BLaER1 treated with 17β-estradiol and CSF1 and Interleukin-3, amounts not matched to agents 10 nM and 100 nM (cell line): ENCODE data around the gene GABBR2.
A peak's percentile ranks its signal among the peaks of the same experiment; 100 is the strongest.

ENCODE experiments used
- H3K27ac ChIP-seq, 11 experiments: shearing (Covaris generic); formaldehyde crosslinking; 2 replicates each; pipeline ENCODE4 v1.8.1; 2022
- H3K27me3 ChIP-seq, 11 experiments: shearing (Covaris generic); formaldehyde crosslinking; 2 replicates each; pipeline ENCODE4 v1.8.1; 2022
- H3K36me3 ChIP-seq, 11 experiments: shearing (Covaris generic); formaldehyde crosslinking; 2 replicates each; pipeline ENCODE4 v1.8.1; 2022
- H3K4me1 ChIP-seq, 10 experiments: shearing (Covaris generic); formaldehyde crosslinking; 2 replicates each; pipeline ENCODE4 v1.8.1; 2022
- H3K4me2 ChIP-seq, 11 experiments: shearing (Covaris generic); formaldehyde crosslinking; 2 replicates each; pipeline ENCODE4 v1.8.1; 2022
- H3K4me3 ChIP-seq, 10 experiments: shearing (Covaris generic); formaldehyde crosslinking; 2 replicates each; pipeline ENCODE4 v1.8.1; 2022
- H3K9ac ChIP-seq, 11 experiments: shearing (Covaris generic); formaldehyde crosslinking; 2 replicates each; pipeline ENCODE4 v1.8.1; 2022
- H3K9me3 ChIP-seq, 11 experiments: shearing (Covaris generic); formaldehyde crosslinking; replicated peaks in 1 of 11; 2 replicates each; pipeline ENCODE4 v1.8.1; 2022
- H4K20me1 ChIP-seq, 11 experiments: shearing (Covaris generic); formaldehyde crosslinking; 2 replicates each; pipeline ENCODE4 v1.8.1; 2022
- Cebpa-rat ChIP-seq, 11 experiments: shearing (Covaris generic); IDR thresholded peaks; 2 replicates each; pipeline ENCODE4 v1.8.1; 2022

GABBR2 gene

GRCh38 chr9:98391867-98392266, 316.9 kb downstream of the GABBR2 start:
- Histone ChIP-seq H3K4me3 (0 out of 20 replicates have a peak overlapping the region, but pooled peaks of 1 of the 10 experiments have one; percentile 23), H3K4me1 (peaks cover 11 to 19% (median 12%) of the 10 kb centered on the region in 10 experiments), H3K36me3 (no peaks in the 10 kb centered on the region), H3K9ac (peak overlapping the region in 8 of 11 experiments; percentile 13 to 52 (median 44); a peak in 10 of 22 replicates), H4K20me1 (no peaks in the 10 kb centered on the region), H3K4me2 (peak overlapping the region; percentile 55 to 76 (median 69)), H3K27ac (peak overlapping the region; percentile 41 to 74 (median 68); a peak in 20 of 22 replicates), H3K27me3 (no peaks in the 10 kb centered on the region), H3K9me3 (peaks cover 8 to 17% (median 12%) of the 10 kb centered on the region in 11 experiments; a peak in 20 of 22 replicates)
- TF ChIP-seq Cebpa-rat (IDR thresholded peaks at IDR 0.05): no peak

- Histone ChIP-seq H3K4me3 (0 out of 20 replicates have a peak overlapping the region, but pooled peaks of 1 of the 10 experiments have one; percentile 23), H3K9ac (peak overlapping the region in 7 of 11 experiments; percentile 13 to 52 (median 48); a peak in 10 of 22 replicates), H3K27ac (peak overlapping the region; percentile 41 to 74 (median 68); a peak in 20 of 22 replicates), H3K4me1 (peaks cover 11 to 23% (median 15%) of the 10 kb centered on the region in 10 experiments), H3K9me3 (peaks cover 8 to 17% (median 12%) of the 10 kb centered on the region in 11 experiments; a peak in 20 of 22 replicates), H4K20me1 (no peaks in the 10 kb centered on the region), H3K4me2 (peak overlapping the region; percentile 55 to 76 (median 69)), H3K27me3 (no peaks in the 10 kb centered on the region), H3K36me3 (no peaks in the 10 kb centered on the region)
- TF ChIP-seq Cebpa-rat (IDR thresholded peaks at IDR 0.05): no peak
These were observed 317.3 kb downstream of the GABBR2 start for GRCh38 chr9:98391406-98391805.

GRCh38 chr9:98385751-98386150, 323.0 kb downstream of the GABBR2 start:
- H3K27me3 ChIP-seq: no peaks in the 10 kb centered on the region
- H4K20me1 ChIP-seq: no peaks in the 10 kb centered on the region
- H3K27ac ChIP-seq: no peak overlapping the region; a peak in 1 of 22 replicates
- H3K9ac ChIP-seq: no peak overlapping the region
- 0 out of 22 replicates have a peak, but pooled peaks cover 0 to 3% (median 0%) of the 10 kb centered on the region in 11 experiments for H3K9me3 ChIP-seq
- no peaks in the 10 kb centered on the region for H3K36me3 ChIP-seq
- H3K4me2 ChIP-seq: peak overlapping the region in 8 of 11 experiments; percentile 32 to 69 (median 60); a peak in 16 of 22 replicates
- no peak for TF ChIP-seq Cebpa-rat (IDR thresholded peaks at IDR 0.05)
- H3K4me3 ChIP-seq: no peak overlapping the region
- H3K4me1 ChIP-seq: peaks cover 0 to 40% (median 28%) of the 10 kb centered on the region in 10 experiments; a peak in 15 of 20 replicates

GRCh38 chr9:98383758-98384157, 325.0 kb downstream of the GABBR2 start:
- no peak overlapping the region for H3K27ac ChIP-seq
- no peak overlapping the region for H3K4me3 ChIP-seq
- peaks cover 13 to 60% (median 48%) of the 10 kb centered on the region in 10 experiments for H3K4me1 ChIP-seq
- H3K4me2 ChIP-seq: no peak overlapping the region
- no peaks in the 10 kb centered on the region for H3K27me3 ChIP-seq
- no peak overlapping the region for H3K9ac ChIP-seq
- no peaks in the 10 kb centered on the region for H4K20me1 ChIP-seq
- no peak for TF ChIP-seq Cebpa-rat (IDR thresholded peaks at IDR 0.05)
- H3K9me3 ChIP-seq: 0 out of 22 replicates have a peak, but pooled peaks cover 0 to 3% (median 0%) of the 10 kb centered on the region in 11 experiments
- no peaks in the 10 kb centered on the region for H3K36me3 ChIP-seq

GRCh38 chr9:98381311-98382103, 327.2 kb downstream of the GABBR2 start:
- Histone ChIP-seq H3K27me3 (no peaks in the 10 kb centered on the region), H3K4me3 (no peak overlapping the region)
- TF ChIP-seq Cebpa-rat (IDR thresholded peaks at IDR 0.05): no peak

GRCh38 chr9:98380065-98380681, 328.6 kb downstream of the GABBR2 start:
- Histone ChIP-seq H3K4me1 (peaks cover 18 to 72% (median 62%) of the 10 kb centered on the region in 10 experiments), H3K4me3 (no peak overlapping the region; a peak in 1 of 20 replicates)

More at GRCh38 chr9:98381311-98382103, 327.2 kb downstream of the GABBR2 start:
- Histone ChIP-seq H3K9me3 (0 out of 22 replicates have a peak, but pooled peaks cover 0 to 3% (median 0%) of the 10 kb centered on the region in 11 experiments), H3K9ac (no peak overlapping the region), H3K4me1 (peaks cover 13 to 73% (median 66%) of the 10 kb centered on the region in 10 experiments), H3K4me2 (peak overlapping the region in 4 of 11 experiments; percentile 68 to 80 (median 74); a peak in 7 of 22 replicates), H3K27ac (no peak overlapping the region), H4K20me1 (no peaks in the 10 kb centered on the region), H3K36me3 (no peaks in the 10 kb centered on the region)

GRCh38 chr9:98379572-98379971, 329.2 kb downstream of the GABBR2 start:
- TF ChIP-seq Cebpa-rat (IDR thresholded peaks at IDR 0.05): no peak
- H3K36me3 ChIP-seq: no peaks in the 10 kb centered on the region
- peak overlapping the region; percentile 48 to 80 (median 61); a peak in 20 of 22 replicates for H3K4me2 ChIP-seq

More at GRCh38 chr9:98380065-98380681, 328.6 kb downstream of the GABBR2 start:
- no peak for TF ChIP-seq Cebpa-rat (IDR thresholded peaks at IDR 0.05)
- Histone ChIP-seq H3K9ac (peak overlapping the region in 1 of 11 experiments; percentile 26; a peak in 1 of 22 replicates), H3K36me3 (no peaks in the 10 kb centered on the region), H4K20me1 (no peaks in the 10 kb centered on the region), H3K9me3 (0 out of 22 replicates have a peak, but pooled peaks cover 0 to 3% (median 0%) of the 10 kb centered on the region in 11 experiments), H3K27me3 (no peaks in the 10 kb centered on the region), H3K27ac (peak overlapping the region in 4 of 11 experiments; percentile 16 to 38 (median 24); a peak in 5 of 22 replicates), H3K4me2 (peak overlapping the region; percentile 48 to 80 (median 61))

GRCh38 chr9:98378794-98379193, 329.9 kb downstream of the GABBR2 start:
- no peaks in the 10 kb centered on the region for H4K20me1 ChIP-seq
- H3K4me3 ChIP-seq: no peak overlapping the region
- peak overlapping the region in 8 of 11 experiments; percentile 29 to 80 (median 68); a peak in 15 of 22 replicates for H3K4me2 ChIP-seq
- no peak overlapping the region for H3K9ac ChIP-seq
- no peaks in the 10 kb centered on the region for H3K36me3 ChIP-seq
- 0 out of 22 replicates have a peak, but pooled peaks cover 0 to 3% (median 0%) of the 10 kb centered on the region in 11 experiments for H3K9me3 ChIP-seq
- TF ChIP-seq Cebpa-rat (IDR thresholded peaks at IDR 0.05): no peak
- H3K27ac ChIP-seq: peak overlapping the region in 2 of 11 experiments; percentile 10 to 20; a peak in 3 of 22 replicates
- H3K27me3 ChIP-seq: no peaks in the 10 kb centered on the region
- H3K4me1 ChIP-seq: peaks cover 32 to 82% (median 73%) of the 10 kb centered on the region in 10 experiments

More at GRCh38 chr9:98379572-98379971, 329.2 kb downstream of the GABBR2 start:
- 0 out of 22 replicates have a peak, but pooled peaks cover 0 to 3% (median 0%) of the 10 kb centered on the region in 11 experiments for H3K9me3 ChIP-seq
- no peaks in the 10 kb centered on the region for H3K27me3 ChIP-seq
- H3K4me1 ChIP-seq: peaks cover 24 to 74% (median 66%) of the 10 kb centered on the region in 10 experiments
- peak overlapping the region in 1 of 11 experiments; percentile 20; a peak in 1 of 22 replicates for H3K27ac ChIP-seq
- no peak overlapping the region for H3K4me3 ChIP-seq
- H3K9ac ChIP-seq: 0 out of 22 replicates have a peak overlapping the region, but pooled peaks of 1 of the 11 experiments have one; percentile 26
- no peaks in the 10 kb centered on the region for H4K20me1 ChIP-seq
